GM12801 (cell line): ENCODE measurements around the gene KMT2D.

Source experiments
- CTCF ChIP-seq: IDR thresholded peaks from one replicate; pipeline ENCODE4 v1.5.1; 2011; ENCODE audit warnings: control low read depth; ENCODE audit not compliant: insufficient read length; ENCODE audit errors: extremely low read depth

The KMT2D gene

GRCh38 chr12:49079793-49080192 is 19.2 kb upstream of the KMT2D start:
- no peak for TF ChIP-seq CTCF

GRCh38 chr12:49070971-49071370 is 10.4 kb upstream of the KMT2D start:
- TF ChIP-seq CTCF: no peak

- TF ChIP-seq CTCF: no peak
Measured at GRCh38 chr12:49069507-49070346, 9.1 kb upstream of the KMT2D start, which contains the start of gene RHEBL1. RHEBL1 (minus strand) TSS chr12:49069979; CDS start chr12:49069785, 194 bp downstream.

- no peak for TF ChIP-seq CTCF
Measured at GRCh38 chr12:49068879-49069506, 8.4 kb upstream of the KMT2D start.

- TF ChIP-seq CTCF: no peak
Measured at GRCh38 chr12:49066120-49066519, 5.5 kb upstream of the KMT2D start.

- TF ChIP-seq CTCF: no peak
Measured at GRCh38 chr12:49064767-49065152, 4.2 kb upstream of the KMT2D start.

GRCh38 chr12:49061157-49061650 is 610 bp upstream of the KMT2D start:
- no peak for TF ChIP-seq CTCF
